Small intestine (tissue), 7 donors: ENCODE measurements around the gene PILRB. TPM values are rescaled to one million over a fixed set of nuclear protein-coding genes. Genes with fewer than 3 reads are reported as not detected.
"Not testable (repeated sequence)": the region's sequence is repeated elsewhere in the genome, so short reads cannot be mapped to it uniquely, and the experiment has no call there.

Experiments used
- DNase-seq, 2 donors: peaks; one replicate each; pipeline versions ENCODE4 v3.0.0 to v3.0.0-alpha.2; 2013
- FAIRE-seq: peaks from 2 replicates; lab custom pipeline; 2012; peaks lifted over from hg19 to GRCh38; lab: Jason Lieb, UNC
- H3K27ac ChIP-seq, 3 donors: one replicate each; pipeline ENCODE4 v1.5.1; 2013; ENCODE audit warnings: low read length in 2 of 3, mild to moderate bottlenecking in 2 of 3, control low read depth in 1 of 3, inconsistent platforms in 1 of 3, low read depth in 1 of 3, moderate library complexity in 1 of 3
- H3K27me3 ChIP-seq, 3 donors: one replicate each; pipeline ENCODE4 v1.6.1; 2013; ENCODE audit warnings: low read length in 3 of 3, inconsistent platforms in 1 of 3; ENCODE audit not compliant: control insufficient read depth in 3 of 3, insufficient read depth in 3 of 3
- H3K36me3 ChIP-seq, 3 donors: one replicate each; pipeline ENCODE4 v1.6.1; 2013; ENCODE audit warnings: low read length in 3 of 3, inconsistent platforms in 1 of 3, low read depth in 1 of 3, mild to moderate bottlenecking in 1 of 3, moderate library complexity in 1 of 3; ENCODE audit not compliant: control insufficient read depth in 3 of 3, insufficient read depth in 2 of 3
- H3K4me1 ChIP-seq, 3 donors: one replicate each; pipeline ENCODE4 v1.6.1; 2013; ENCODE audit warnings: low read length in 2 of 3, inconsistent platforms in 1 of 3, low read depth in 1 of 3, mild to moderate bottlenecking in 1 of 3, moderate library complexity in 1 of 3; ENCODE audit not compliant: control insufficient read depth in 3 of 3, insufficient read depth in 2 of 3
- H3K4me3 ChIP-seq, 3 donors: one replicate each; pipeline ENCODE4 v1.5.1; 2013; ENCODE audit warnings: low read length in 3 of 3, control low read depth in 1 of 3, inconsistent platforms in 1 of 3, low read depth in 1 of 3, mild to moderate bottlenecking in 1 of 3, moderate library complexity in 1 of 3
- H3K9me3 ChIP-seq, 2 donors: one replicate each; pipeline ENCODE4 v1.6.1; 2013; ENCODE audit warnings: low read depth in 1 of 2, low read length in 1 of 2; ENCODE audit not compliant: control insufficient read depth in 2 of 2, insufficient read depth in 1 of 2
- WGBS, 3 donors: extraction: QIAGEN DNeasy Blood & Tissue Kit; methylation state at CpG; one replicate each; pipeline ENCODE4 v1.1.7; 2013; 5-methylcytosine and 5-hydroxymethylcytosine counted together
- polyA plus RNA-seq, 4 donors: library from polyadenylated mRNA; stranded (reverse) in 3 of 4; unstranded in 1 of 4; fragments of 200-250 nt in 3 of 4; fragments of 120-200 nt in 1 of 4; gene quantifications; one replicate each; pipeline versions ENCODE4 v1.2.1 to v1.2.3, GENCODE V29; 2013
- donor health status: healthy with polysubstance abuse.
- donor health status: control.
- donor health status: control.
- donor health status: Bipolar disorder and iron deficiency.
- donor health status: healthy.

Gene PILRB
- polyA plus RNA-seq, 4 donors = 39.1 to 117 (median 57.2) TPM

- no peaks in the 10 kb centered on the region for H3K9me3 ChIP-seq
- no peaks in the 10 kb centered on the region for H3K4me1 ChIP-seq
- H3K36me3 ChIP-seq = peaks cover 0 to 43% (median under 1%) of the 10 kb centered on the region in 3 donors
- no peak overlapping the region for H3K4me3 ChIP-seq
- DNase-seq (peak in 1 of 2 donors; percentile 12), FAIRE-seq (no peak)
- WGBS, 3 donors = 59 to 84% (median 69%) methylated on average over 6 of the region's 6 CpGs
- peak overlapping the region in 1 of 3 donors; percentile 75 for H3K27ac ChIP-seq
- no peaks in the 10 kb centered on the region for H3K27me3 ChIP-seq
These were observed 11.2 kb downstream of the PILRB start for GRCh38 chr7:100369105-100369504.

GRCh38 chr7:100370303-100370702, 12.4 kb downstream of the PILRB start:
- no peak for DNase-seq
- H3K27me3 ChIP-seq = no peaks in the 10 kb centered on the region
- peaks cover 0 to 37% (median 0%) of the 10 kb centered on the region in 3 donors for H3K36me3 ChIP-seq
- no peaks in the 10 kb centered on the region for H3K4me1 ChIP-seq
- H3K27ac ChIP-seq = peak overlapping the region in 1 of 3 donors; percentile 15
- no peak overlapping the region for H3K4me3 ChIP-seq
- WGBS, 3 donors = 46 to 67% (median 66%) methylated on average over 4 of the region's 4 CpGs
- no peak for FAIRE-seq
- H3K9me3 ChIP-seq = no peaks in the 10 kb centered on the region

- DNase-seq = no peak
- Histone ChIP-seq H3K4me3 (no peak overlapping the region), H3K27ac (no peak overlapping the region), H3K9me3 (no peaks in the 10 kb centered on the region), H3K36me3 (peaks cover 0 to 34% (median 0%) of the 10 kb centered on the region in 3 donors), H3K27me3 (no peaks in the 10 kb centered on the region), H3K4me1 (no peaks in the 10 kb centered on the region)
- 77 to 90% (median 78%) methylated on average over 6 of the region's 6 CpGs for whole genome bisulfite sequencing, 3 donors
- FAIRE-seq = no peak
These were observed 12.8 kb downstream of the PILRB start for GRCh38 chr7:100370746-100371145.

GRCh38 chr7:100371561-100372171, 13.7 kb downstream of the PILRB start:
- Histone ChIP-seq H3K27me3 (no peaks in the 10 kb centered on the region), H3K27ac (no peak overlapping the region), H3K9me3 (no peaks in the 10 kb centered on the region), H3K36me3 (peaks cover 0 to 28% (median 0%) of the 10 kb centered on the region in 3 donors), H3K4me3 (no peak overlapping the region), H3K4me1 (no peaks in the 10 kb centered on the region)
- WGBS, 3 donors = 64 to 77% (median 74%) methylated on average over 7 of the region's 7 CpGs
- DNase-seq (no peak), FAIRE-seq (no peak)

- H3K36me3 ChIP-seq = peaks cover 0 to 23% (median 0%) of the 10 kb centered on the region in 3 donors
- no peaks in the 10 kb centered on the region for H3K4me1 ChIP-seq
- H3K27ac ChIP-seq = no peak overlapping the region
- no peak overlapping the region for H3K4me3 ChIP-seq
- no peak for FAIRE-seq
- WGBS, 3 donors = 44 to 51% (median 46%) methylated on average over 8 of the region's 8 CpGs
- DNase-seq = no peak
- no peaks in the 10 kb centered on the region for H3K27me3 ChIP-seq
- no peaks in the 10 kb centered on the region for H3K9me3 ChIP-seq
These were observed 14.3 kb downstream of the PILRB start for GRCh38 chr7:100372256-100372655.

GRCh38 chr7:100372694-100373093, 14.8 kb downstream of the PILRB start:
- H3K27me3 ChIP-seq = no peaks in the 10 kb centered on the region
- DNase-seq (no peak), FAIRE-seq (no peak)
- no peaks in the 10 kb centered on the region for H3K9me3 ChIP-seq
- H3K4me3 ChIP-seq = no peak overlapping the region
- 41 to 60% (median 49%) methylated on average over 6 of the region's 6 CpGs for WGBS, 3 donors
- peaks cover 0 to 19% (median 0%) of the 10 kb centered on the region in 3 donors for H3K36me3 ChIP-seq
- H3K27ac ChIP-seq = peak overlapping the region in 1 of 3 donors; percentile 21
- H3K4me1 ChIP-seq = no peaks in the 10 kb centered on the region

- FAIRE-seq (no peak), DNase-seq (no peak)
- H3K4me3 ChIP-seq = no peak within 1 kb of the TSS
- WGBS, 3 donors = 46 to 58% (median 49%) methylated on average over 9 to 12 of the region's 12 CpGs
- H3K27me3 ChIP-seq = no peaks in the 10 kb centered on the region
- peaks cover 0 to 13% (median 0%) of the 10 kb centered on the region in 3 donors for H3K36me3 ChIP-seq
- peak within 1 kb of the TSS in 1 of 3 donors; percentile 21 for H3K27ac ChIP-seq
- no peaks in the 10 kb centered on the region for H3K9me3 ChIP-seq
- H3K4me1 ChIP-seq = no peaks in the 10 kb centered on the region
These were observed 15.4 kb downstream of the PILRB start, which contains the start of gene PILRA for GRCh38 chr7:100373261-100373831. TSS of gene PILRA (plus strand) at chr7:100373487. CDS start at chr7:100373657, 170 bp downstream.

- not testable (repeated sequence) for H3K27me3 ChIP-seq, DNase-seq, H3K9me3 ChIP-seq, FAIRE-seq, H3K4me3 ChIP-seq, H3K36me3 ChIP-seq, H3K4me1 ChIP-seq, H3K27ac ChIP-seq
- 71 to 81% (median 76%) methylated on average over 13 to 15 of the region's 15 CpGs for WGBS, 3 donors
These were observed 16.1 kb downstream of the PILRB start for GRCh38 chr7:100373870-100374598.
